GM18526 (cell line): ENCODE results near the gene FATE1.

ENCODE experiments used
- POLR2A ChIP-seq: IDR thresholded peaks from 3 replicates; pipeline ENCODE4 v1.6.1; 2011; ENCODE audit not compliant: insufficient read length; ENCODE audit errors: extremely low read depth

The FATE1 gene

DNA sequence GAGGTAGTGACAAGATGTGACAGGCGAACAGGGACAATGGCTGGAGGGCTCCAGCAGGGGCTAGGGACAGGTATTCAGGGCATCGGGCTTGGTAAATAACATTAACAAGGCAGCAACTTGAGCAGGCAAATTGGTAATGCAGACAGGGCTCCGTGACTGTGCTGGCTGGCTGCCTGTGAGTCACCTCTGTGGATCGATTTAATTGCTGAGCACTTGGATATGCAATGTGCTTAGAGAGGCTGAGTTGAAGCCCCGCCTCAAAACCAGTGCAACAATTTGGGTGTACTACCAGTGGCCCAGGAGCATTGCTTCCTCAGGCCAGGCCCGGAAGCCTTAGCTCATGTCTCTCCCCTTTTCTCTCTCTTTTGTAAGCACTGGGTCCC, 38.2 kb downstream of the FATE1 start:
- no peak for TF ChIP-seq POLR2A

DNA sequence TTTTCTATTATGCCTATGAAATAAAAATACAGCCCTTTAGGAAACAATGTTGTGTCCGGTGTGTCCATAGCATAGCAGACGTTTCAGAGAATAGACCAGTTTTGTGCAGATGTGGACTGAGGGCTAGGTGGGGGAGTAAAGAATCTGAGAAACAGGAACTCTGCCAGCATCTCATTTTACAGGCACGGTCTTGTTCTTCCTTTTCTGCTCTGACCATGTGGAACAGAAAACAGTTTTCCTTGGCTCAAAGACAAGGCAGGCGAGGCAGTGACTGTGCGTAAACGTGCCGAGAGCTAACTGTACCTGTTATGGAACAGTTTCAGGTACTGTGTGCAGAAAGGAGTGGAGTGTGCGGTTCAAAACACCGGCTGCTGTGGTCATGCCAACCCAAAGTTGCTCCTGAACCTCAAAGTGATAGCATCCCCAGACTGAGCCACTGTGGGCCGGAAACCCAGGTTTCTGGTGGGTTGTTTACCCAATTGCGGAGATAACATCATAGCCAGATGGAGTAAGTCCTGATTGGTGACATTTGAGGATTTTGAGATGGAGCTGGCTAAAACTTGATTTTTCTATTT, 38.9 kb downstream of the FATE1 start:
- no peak for TF ChIP-seq POLR2A

DNA sequence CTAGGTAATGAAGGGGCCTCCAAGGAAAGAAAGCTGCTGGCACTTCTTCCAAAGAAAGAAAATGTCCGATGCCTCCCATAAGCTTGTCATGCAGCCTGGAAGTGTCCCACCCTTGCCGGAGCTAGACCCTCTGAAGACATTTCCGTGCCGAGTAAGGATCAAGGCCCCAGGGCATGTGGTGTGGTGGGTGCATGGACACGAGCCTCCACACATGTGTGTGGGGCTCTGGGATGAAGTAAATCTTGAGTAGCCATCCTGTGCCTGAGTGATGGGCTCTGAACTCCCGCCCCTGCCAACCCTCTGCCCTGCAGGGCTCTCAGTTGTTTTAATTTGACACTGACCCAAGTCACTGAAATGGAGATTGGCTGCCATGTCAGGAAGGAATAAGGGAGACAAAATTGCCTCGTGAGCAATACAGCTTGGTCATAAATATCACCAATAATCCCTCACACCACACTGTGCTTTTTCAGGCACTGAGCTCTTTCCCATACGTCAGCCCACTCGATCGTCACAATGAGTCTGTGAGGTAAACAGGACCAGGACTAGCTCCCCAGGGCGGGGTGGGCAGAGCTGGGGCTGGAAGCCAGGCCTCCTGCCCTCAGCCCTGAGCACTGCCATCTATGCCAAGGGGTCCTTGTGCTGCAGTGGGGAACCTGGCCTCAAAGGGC, 43.3 kb downstream of the FATE1 start:
- no peak for TF ChIP-seq POLR2A

DNA sequence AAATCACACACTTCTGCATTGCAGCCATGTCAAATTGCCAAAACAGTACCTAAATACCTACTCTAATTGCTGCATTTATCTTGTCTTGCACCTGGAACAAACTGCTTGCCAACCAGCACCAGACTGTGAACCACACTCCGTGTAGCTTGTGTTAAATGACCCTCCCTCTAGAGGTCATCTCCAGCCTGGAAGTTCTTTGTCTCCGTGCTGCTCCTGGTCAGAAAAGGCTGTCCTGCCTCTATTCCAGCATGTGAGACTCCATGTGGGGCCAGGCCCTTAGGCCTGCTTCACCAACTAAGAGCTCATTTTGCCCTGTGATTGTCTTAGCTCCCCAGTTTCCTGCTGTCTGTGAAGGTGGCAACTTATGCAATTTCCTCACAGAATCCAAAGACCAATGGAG, 47.0 kb downstream of the FATE1 start:
- no peak for TF ChIP-seq POLR2A

DNA sequence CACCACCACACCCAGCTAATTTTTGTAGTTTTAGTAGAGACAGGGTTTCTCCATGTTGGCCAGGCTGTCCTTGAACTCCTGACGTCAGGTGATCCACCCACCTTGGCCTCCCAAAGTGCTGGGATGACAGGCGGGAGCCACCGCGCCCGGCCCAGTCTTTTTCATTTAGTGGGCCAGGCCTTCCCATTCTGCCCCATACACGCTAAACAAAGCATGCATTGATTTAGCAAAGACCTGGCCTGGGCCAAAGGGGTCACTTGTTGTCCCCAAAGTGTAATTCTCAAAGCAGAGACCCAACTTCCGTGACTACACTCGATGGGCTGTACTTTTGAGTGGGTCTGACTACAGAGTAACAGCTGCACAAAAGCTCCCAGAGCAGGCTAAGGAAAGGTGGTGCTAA, 47.9 kb downstream of the FATE1 start:
- no peak for TF ChIP-seq POLR2A

DNA sequence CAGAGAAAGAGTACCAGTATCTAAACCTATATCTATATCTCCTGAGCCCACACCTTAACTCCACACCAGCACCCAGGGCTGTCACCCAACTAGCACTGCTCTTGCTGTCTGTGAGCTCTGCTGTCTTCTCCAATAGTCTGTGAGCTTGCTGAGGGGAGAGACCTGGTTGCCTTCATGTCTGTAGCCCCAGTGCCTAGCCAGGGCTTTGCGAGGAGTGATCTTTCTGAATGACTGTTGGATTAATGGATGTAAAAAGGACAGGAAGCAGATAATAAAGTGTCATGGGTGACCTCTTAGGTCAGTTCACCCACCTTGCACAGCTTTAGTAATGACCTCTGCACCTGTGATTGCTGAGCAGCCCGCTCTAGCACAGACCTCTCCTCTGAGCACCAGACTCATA, 49.2 kb downstream of the FATE1 start:
- no peak for TF ChIP-seq POLR2A

DNA sequence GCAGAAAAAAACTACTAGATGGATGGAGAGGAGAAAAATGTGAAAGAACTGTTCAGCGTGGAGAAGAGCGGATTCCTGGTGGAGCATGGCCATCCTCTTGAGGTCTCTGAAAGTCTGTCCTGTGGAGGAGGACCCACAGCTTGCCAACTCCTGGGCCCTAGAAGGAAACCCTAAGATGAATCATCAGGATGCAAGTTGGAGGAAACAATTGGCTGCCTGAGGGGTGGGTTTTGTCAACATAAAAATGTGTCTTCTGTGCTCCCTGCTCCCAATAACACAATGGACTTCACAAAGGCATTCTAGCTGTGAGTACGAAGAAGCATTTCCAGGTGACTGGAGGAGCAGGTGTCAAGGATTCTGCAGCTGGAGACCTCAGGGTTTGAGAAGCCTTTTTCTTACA, 55.9 kb downstream of the FATE1 start:
- no peak for TF ChIP-seq POLR2A
